Measurements from ENCODE around the gene RAB26.

DNA sequence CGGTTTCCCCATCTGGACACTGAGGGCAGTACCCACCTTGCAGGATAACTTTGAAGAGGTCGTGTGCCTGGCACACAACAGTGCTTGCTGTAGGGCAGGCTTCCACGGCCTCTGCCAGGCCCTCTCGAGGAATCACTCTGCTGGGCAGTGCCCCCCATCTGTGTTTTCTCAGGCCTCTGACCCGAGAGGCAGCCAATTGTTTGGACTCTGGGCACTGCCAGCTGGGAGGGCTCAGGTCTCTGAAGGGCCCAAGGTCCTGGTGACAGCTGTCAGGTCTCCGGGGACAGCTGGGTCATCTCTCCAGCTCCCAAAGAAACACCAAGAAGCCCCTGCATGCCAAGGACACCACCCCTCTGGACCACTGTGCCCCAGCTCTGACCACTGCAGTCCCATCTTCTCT, 1.0 kb upstream of the RAB26 start:
- no peak for TF ChIP-seq EZH2 (IDR thresholded peaks at IDR 0.05; ENCODE audit: low read length, missing control alignments)
- TF ChIP-seq, protein P1, sequence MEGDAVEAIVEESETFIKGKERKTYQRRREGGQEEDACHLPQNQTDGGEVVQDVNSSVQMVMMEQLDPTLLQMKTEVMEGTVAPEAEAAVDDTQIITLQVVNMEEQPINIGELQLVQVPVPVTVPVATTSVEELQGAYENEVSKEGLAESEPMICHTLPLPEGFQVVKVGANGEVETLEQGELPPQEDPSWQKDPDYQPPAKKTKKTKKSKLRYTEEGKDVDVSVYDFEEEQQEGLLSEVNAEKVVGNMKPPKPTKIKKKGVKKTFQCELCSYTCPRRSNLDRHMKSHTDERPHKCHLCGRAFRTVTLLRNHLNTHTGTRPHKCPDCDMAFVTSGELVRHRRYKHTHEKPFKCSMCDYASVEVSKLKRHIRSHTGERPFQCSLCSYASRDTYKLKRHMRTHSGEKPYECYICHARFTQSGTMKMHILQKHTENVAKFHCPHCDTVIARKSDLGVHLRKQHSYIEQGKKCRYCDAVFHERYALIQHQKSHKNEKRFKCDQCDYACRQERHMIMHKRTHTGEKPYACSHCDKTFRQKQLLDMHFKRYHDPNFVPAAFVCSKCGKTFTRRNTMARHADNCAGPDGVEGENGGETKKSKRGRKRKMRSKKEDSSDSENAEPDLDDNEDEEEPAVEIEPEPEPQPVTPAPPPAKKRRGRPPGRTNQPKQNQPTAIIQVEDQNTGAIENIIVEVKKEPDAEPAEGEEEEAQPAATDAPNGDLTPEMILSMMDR (conservative IDR thresholded peaks at IDR 0.05 in 1 of 2, IDR thresholded peaks at IDR 0.05 in 1 of 2; ENCODE audit: low read depth in 1 of 2, low read length in 2 of 2), result no peak
